Activated CD8-positive, alpha-beta T cell treated with anti-CD3 and anti-CD28 coated beads, Interleukin-2, amount 10 ng/mL, durations not matched to agents 7 days and 5 days (primary cell): ENCODE results near the gene FBXO15. TPM values are rescaled to one million over a fixed set of nuclear protein-coding genes. Genes with fewer than 3 reads are reported as not detected.

Experiments
- ATAC-seq: fragments of 150-1000 bp; cut with Tn5 transposase; one replicate; pipeline ENCODE4 v1.10.0; 2021; ENCODE audit warnings: moderate library complexity
- CTCF ChIA-PET: fragments of 350-600 bp; sonication (Branson Sonifier 250); formaldehyde crosslinking; loops from one replicate; lab custom pipeline; 2021; ENCODE audit warnings: antibody characterized with exemption; lab: Charles Lee
- POLR2A ChIA-PET: fragments of 350-600 bp; sonication (Branson Sonifier 250); formaldehyde crosslinking; loops from one replicate; lab custom pipeline; 2021; ENCODE audit warnings: antibody characterized with exemption; lab: Charles Lee
- DNase-seq: peaks from one replicate; pipeline ENCODE4 v3.0.0-alpha.2; 2020
- H3K27ac Mint-ChIP-seq: one replicate; pipeline ENCODE4 v1.8.0; 2021; ENCODE audit warnings: mild to moderate bottlenecking, mixed read lengths
- H3K27me3 Mint-ChIP-seq: one replicate; pipeline ENCODE4 v1.8.0; 2021; ENCODE audit warnings: low read depth, mixed read lengths
- H3K36me3 Mint-ChIP-seq: one replicate; pipeline ENCODE4 v1.8.0; 2021; ENCODE audit warnings: low read depth, mixed read lengths
- H3K4me1 Mint-ChIP-seq: one replicate; pipeline ENCODE4 v1.8.0; 2021; ENCODE audit warnings: low read depth, mixed read lengths
- H3K4me3 Mint-ChIP-seq: one replicate; pipeline ENCODE4 v1.8.0; 2021; ENCODE audit warnings: mild to moderate bottlenecking, mixed read lengths
- H3K9me3 Mint-ChIP-seq: one replicate; pipeline ENCODE4 v1.8.0; 2022; ENCODE audit warnings: mixed read lengths; ENCODE audit not compliant: insufficient read depth
- total RNA-seq, 2 experiments: library from RNA; stranded (reverse); gene quantifications; one replicate each; pipeline ENCODE4 v1.2.3, GENCODE V29; 2021

The FBXO15 gene
- total RNA-seq, 2 experiments from 2014 or later, result 1.3 to 2.4 TPM

GRCh38 chr18:74110976-74111375 is 36.7 kb downstream of the FBXO15 start:
- Mint-ChIP-seq H3K27me3 (no peaks in the 10 kb centered on the region), H3K27ac (no peak overlapping the region), H3K9me3 (peaks cover 8% of the 10 kb centered on the region), H3K4me1 (peaks cover 29% of the 10 kb centered on the region), H3K4me3 (no peak overlapping the region), H3K36me3 (no peaks in the 10 kb centered on the region)
- no peak for ATAC-seq
- no peak for DNase-seq
- POLR2A ChIA-PET, result interaction anchor here (0.7 kb wide), 1 partner anchor 195 kb away, joined by 5 read pairs; no protein-coding TSS in a partner anchor
- CTCF ChIA-PET, result interaction anchor here (2.0 to 11.7 kb wide), 2 partner anchors 28 to 31 kb away, joined by 4 to 114 read pairs; no protein-coding TSS in a partner anchor

DNA sequence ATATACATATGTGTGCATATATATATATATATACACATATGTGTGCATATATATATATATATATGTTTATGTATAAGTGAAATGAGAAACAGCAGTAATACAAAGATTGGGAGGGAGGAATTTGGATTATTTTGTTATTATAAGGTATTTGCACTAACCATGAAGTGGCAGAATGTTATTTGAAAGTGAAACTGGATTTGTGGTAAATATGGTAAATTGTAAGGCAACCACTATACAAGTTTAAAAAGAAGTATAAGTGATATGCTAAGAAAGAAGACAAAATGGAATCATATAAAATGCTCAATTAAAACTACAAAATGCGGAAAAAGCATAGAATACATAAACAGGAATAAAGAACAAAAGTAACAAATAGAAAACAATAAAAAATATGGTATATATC is 37.5 kb downstream of the FBXO15 start:
- no peak for DNase-seq
- H3K36me3 Mint-ChIP-seq, result no peaks in the 10 kb centered on the region
- peaks cover 8% of the 10 kb centered on the region for H3K9me3 Mint-ChIP-seq
- H3K27ac Mint-ChIP-seq, result no peak overlapping the region
- H3K4me3 Mint-ChIP-seq, result no peak overlapping the region
- H3K4me1 Mint-ChIP-seq, result peaks cover 29% of the 10 kb centered on the region
- H3K27me3 Mint-ChIP-seq, result no peaks in the 10 kb centered on the region
- ChIA-PET POLR2A (no interaction called here), CTCF (interaction anchor here (11.7 kb wide), 1 partner anchor 27 kb away, joined by 114 read pairs; no protein-coding TSS in a partner anchor)
- ATAC-seq, result no peak

GRCh38 chr18:74108460-74108859 is 39.2 kb downstream of the FBXO15 start:
- Mint-ChIP-seq H3K4me1 (peaks cover 25% of the 10 kb centered on the region), H3K9me3 (peaks cover 12% of the 10 kb centered on the region), H3K36me3 (no peaks in the 10 kb centered on the region), H3K4me3 (no peak overlapping the region), H3K27me3 (no peaks in the 10 kb centered on the region), H3K27ac (no peak overlapping the region)
- no peak for ATAC-seq
- ChIA-PET POLR2A (interaction anchor here (1.3 kb wide), 1 partner anchor 26 kb away, joined by 3 read pairs; no protein-coding TSS in a partner anchor), CTCF (interaction anchor here (2.4 kb wide), 1 partner anchor 25 kb away, joined by 12 read pairs; no protein-coding TSS in a partner anchor)
- DNase-seq, result no peak

DNA sequence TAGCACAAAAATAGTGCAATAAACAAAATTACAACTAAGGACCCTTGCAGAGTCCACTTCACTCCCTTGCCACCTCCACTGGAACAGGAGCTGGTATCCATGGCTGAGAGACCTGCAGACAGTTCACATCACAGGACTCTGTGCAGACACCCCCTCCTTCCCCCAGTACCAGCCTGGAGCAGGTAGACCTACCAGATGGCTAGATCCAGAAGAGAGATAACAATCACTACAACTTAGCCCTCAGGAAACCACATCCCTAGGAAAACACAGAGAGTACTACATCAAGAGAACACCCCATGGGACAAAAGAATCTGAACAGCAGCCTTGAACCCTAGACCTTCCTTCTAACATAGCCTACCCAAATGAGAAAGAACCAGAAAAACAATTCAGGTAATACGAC is 49.8 kb downstream of the FBXO15 start:
- no peak for ATAC-seq
- H3K36me3 Mint-ChIP-seq, result no peaks in the 10 kb centered on the region
- POLR2A ChIA-PET, result no interaction called here

DNA sequence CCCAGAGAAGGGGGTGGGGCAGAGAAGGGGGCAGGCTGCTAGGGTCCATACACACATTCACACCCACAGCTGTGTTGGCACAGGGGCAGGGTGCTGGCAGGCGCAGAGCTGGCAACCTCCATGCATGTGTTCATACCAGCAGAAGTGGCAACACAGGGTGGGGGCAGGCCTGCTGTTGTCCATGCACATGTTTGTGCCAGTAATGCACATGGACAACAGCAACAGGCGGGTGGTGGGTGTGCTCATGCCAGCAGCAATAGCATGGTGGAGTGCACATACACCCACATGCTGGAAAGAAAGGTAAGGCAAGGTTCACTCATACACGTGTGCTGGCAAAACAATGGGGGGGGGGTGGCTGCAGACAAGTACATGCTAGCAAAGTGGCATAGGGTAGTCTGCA is 54.7 kb downstream of the FBXO15 start:
- peaks cover 9% of the 10 kb centered on the region for H3K9me3 Mint-ChIP-seq
- H3K27me3 Mint-ChIP-seq, result peaks cover 11% of the 10 kb centered on the region

More for the DNA sequence above, 49.8 kb downstream of the FBXO15 start:
- Mint-ChIP-seq H3K4me1 (peaks cover 5% of the 10 kb centered on the region), H3K27ac (no peak overlapping the region), H3K9me3 (peaks cover 5% of the 10 kb centered on the region), H3K27me3 (no peaks in the 10 kb centered on the region), H3K4me3 (no peak overlapping the region)
- DNase-seq, result no peak
- CTCF ChIA-PET, result interaction anchor here (2.5 kb wide), 1 partner anchor 15 kb away, joined by 15 read pairs; no protein-coding TSS in a partner anchor

DNA sequence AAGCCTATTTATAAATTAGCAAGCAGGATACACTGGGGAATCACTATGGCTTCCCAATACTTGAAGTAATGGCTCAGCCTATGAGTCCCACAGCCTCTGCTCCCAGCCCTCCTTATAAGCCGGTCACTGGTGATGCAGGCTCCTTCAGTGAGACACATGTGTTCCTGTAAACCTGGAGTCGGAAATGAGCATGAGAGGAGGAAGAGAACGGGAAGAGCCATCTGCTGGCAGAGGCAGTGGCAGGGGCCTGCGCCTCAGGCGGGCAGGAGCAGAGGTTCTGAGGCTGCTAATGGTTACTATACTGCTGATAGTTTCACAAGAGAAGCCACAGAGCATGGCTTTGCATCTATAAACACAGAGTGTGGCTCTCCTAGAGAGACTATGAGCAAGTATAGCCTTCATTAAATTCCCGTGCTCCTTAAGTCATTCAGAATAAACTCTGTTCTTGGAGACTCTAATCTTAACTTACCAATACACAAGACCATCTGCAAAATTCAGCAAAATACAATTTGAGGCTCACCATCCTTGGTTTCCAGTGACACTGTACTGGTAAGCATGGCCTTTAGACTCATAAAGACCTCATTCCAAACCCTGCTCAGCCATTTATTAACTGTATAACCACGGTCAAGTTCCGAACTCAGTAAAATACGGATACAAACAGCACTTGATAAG is 63.3 kb downstream of the FBXO15 start:
- H3K4me3 Mint-ChIP-seq, result no peak overlapping the region
- H3K27me3 Mint-ChIP-seq, result peaks cover 9% of the 10 kb centered on the region
- POLR2A ChIA-PET, result interaction anchor here (2.7 kb wide), 1 partner anchor 20 kb away, joined by 50 read pairs; no protein-coding TSS in a partner anchor
- peaks cover 4% of the 10 kb centered on the region for H3K9me3 Mint-ChIP-seq
- peaks cover 19% of the 10 kb centered on the region for H3K4me1 Mint-ChIP-seq
- no peak for DNase-seq
- ATAC-seq, result no peak
- H3K27ac Mint-ChIP-seq, result no peak overlapping the region
- no peaks in the 10 kb centered on the region for H3K36me3 Mint-ChIP-seq
- CTCF ChIA-PET, result interaction anchor here (1.6 to 2.8 kb wide), 4 partner anchors 20 to 65 kb away, joined by 9 to 114 read pairs (median 51); partner anchors contain the start of gene TIMM21

More for the DNA sequence above, 54.7 kb downstream of the FBXO15 start:
- no peak for DNase-seq
- no peak overlapping the region for H3K27ac Mint-ChIP-seq
- H3K36me3 Mint-ChIP-seq, result no peaks in the 10 kb centered on the region
- H3K4me1 Mint-ChIP-seq, result peaks cover 5% of the 10 kb centered on the region
- ATAC-seq, result no peak
- ChIA-PET CTCF (interaction anchor here (2.0 kb wide), 1 partner anchor 10 kb away, joined by 13 read pairs; no protein-coding TSS in a partner anchor), POLR2A (no interaction called here)
- no peak overlapping the region for H3K4me3 Mint-ChIP-seq

DNA sequence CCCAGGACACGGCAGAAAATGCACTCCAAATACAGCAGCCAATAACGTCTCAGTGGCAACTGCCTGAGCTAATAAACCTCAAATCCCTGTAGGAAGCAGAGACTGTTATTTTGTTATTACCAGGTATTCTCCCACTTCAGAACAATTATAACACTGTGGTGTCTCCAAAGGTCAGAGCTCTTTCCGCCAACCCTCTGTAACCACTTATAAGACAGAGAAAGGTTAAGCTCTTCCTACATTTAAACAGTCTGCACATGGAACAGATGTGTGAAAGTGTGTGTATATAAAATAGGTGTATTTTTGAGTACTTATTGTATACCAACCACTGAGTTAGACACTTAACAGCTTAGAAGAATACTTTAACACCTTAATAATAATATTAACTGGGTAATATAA is 64.1 kb downstream of the FBXO15 start:
- Mint-ChIP-seq H3K27ac (peak overlapping the region; percentile 93), H3K27me3 (peaks cover 9% of the 10 kb centered on the region), H3K4me3 (peak overlapping the region; percentile 72), H3K36me3 (no peaks in the 10 kb centered on the region), H3K4me1 (peaks cover 19% of the 10 kb centered on the region), H3K9me3 (no peaks in the 10 kb centered on the region)
- DNase-seq (no peak), ATAC-seq (no peak)
- ChIA-PET POLR2A (interaction anchor here (1.0 to 2.7 kb wide), 3 partner anchors 19 to 65 kb away, joined by 3 to 50 read pairs (median 8); partner anchors contain the start of gene TIMM21), CTCF (interaction anchor here (0.9 to 2.8 kb wide), 22 partner anchors 8 to 468 kb away, joined by 3 to 114 read pairs (median 9); partner anchors contain the start of genes FBXO15 and TIMM21)

DNA sequence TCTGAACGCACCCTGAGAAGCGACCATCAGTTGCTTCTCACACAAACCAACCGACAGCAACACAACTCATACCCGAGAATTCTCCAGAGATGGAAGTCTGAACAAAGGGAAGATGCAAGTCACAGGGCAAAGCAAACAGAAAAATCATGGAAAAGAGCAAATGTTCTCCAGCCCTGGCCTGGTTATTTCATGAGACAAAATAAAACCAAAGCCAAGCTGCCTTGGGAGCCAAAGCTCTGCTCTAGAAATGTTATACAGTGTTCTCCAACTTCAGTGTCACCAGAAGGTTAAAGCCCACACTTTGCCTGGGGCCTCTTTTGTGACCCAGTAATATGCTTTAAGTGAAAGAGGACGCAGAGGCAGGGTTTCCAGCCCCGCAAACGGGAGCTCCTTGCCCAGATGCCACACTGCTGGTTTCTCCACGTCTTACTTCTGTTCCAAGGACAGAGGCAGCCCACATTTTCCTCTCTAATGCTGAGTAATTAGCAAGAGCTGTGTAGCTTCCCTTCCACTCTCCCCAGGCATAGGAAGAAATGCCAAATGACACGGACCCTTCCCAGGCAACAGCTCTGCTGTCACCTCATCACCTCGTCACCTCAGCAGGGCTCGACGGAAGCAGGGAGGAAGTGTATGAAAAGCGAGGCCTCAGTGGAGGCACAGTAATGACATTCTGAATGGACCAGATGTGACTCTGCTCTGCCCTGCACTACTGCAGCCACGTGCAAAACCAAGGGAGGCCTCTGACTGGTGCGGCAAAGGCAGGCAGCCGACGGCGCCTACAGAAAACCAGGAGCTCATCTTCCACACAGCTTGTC is 64.7 kb downstream of the FBXO15 start:
- peaks cover 4% of the 10 kb centered on the region for H3K27me3 Mint-ChIP-seq
- DNase-seq, result peak; percentile 49
- H3K27ac Mint-ChIP-seq, result peak overlapping the region; percentile 93
- ATAC-seq, result peak; percentile 40
- ChIA-PET CTCF (interaction anchor here (0.7 to 2.8 kb wide), 35 partner anchors 9 to 469 kb away, joined by 3 to 114 read pairs (median 5); partner anchors contain the start of genes FBXO15 and TIMM21), POLR2A (interaction anchor here (1.0 to 2.7 kb wide), 7 partner anchors 9 to 65 kb away, joined by 3 to 50 read pairs (median 4); partner anchors contain the start of gene TIMM21)
- peaks cover 19% of the 10 kb centered on the region for H3K4me1 Mint-ChIP-seq
- H3K9me3 Mint-ChIP-seq, result no peaks in the 10 kb centered on the region
- no peaks in the 10 kb centered on the region for H3K36me3 Mint-ChIP-seq
- H3K4me3 Mint-ChIP-seq, result peak overlapping the region; percentile 72

DNA sequence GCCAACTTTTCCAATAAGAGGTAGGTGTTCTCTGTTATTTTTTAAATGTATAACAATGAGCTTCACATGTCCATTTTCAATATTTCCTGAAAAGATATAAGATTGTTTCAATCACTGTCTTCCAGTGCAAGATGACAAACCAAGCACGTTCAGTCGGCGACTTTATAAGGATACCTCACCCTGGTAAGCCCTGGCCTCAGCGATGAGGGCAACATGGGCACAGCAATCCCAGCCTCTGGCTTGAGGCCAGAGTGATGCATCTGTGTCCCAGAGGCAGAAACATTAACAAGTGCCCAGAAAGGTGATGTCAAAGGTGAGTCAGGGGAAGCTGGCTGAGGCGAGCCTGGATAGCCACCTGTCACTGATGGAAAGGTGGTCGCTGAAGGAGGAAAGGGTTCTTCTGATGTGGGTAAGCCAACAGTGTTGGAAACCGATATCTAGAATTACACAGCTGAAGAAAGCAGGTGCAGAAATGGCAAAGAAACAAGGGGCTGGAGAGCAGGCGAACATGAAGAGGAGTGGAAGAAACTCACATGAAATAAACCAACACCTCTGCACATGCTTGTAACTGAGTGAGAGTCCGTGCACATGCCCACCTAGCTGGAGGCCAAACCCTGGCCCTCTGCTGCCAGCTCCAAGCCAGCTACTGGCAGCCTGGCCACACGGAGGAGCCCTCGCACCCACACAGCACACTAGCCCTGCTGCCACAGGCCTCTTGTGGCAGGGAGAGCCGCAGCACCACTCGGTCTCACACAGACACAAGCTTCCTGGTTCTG is 65.5 kb downstream of the FBXO15 start:
- H3K9me3 Mint-ChIP-seq, result no peaks in the 10 kb centered on the region
- peak overlapping the region; percentile 93 for H3K27ac Mint-ChIP-seq
- DNase-seq, result peak; percentile 84
- peak; percentile 100 for ATAC-seq
- no peaks in the 10 kb centered on the region for H3K36me3 Mint-ChIP-seq
- peaks cover 19% of the 10 kb centered on the region for H3K4me1 Mint-ChIP-seq
- peaks cover 2% of the 10 kb centered on the region for H3K27me3 Mint-ChIP-seq
- ChIA-PET POLR2A (interaction anchor here (1.0 to 2.7 kb wide), 6 partner anchors 8 to 41 kb away, joined by 3 to 50 read pairs (median 6); no protein-coding TSS in a partner anchor), CTCF (interaction anchor here (0.7 to 2.8 kb wide), 34 partner anchors 9 to 417 kb away, joined by 3 to 114 read pairs (median 5); partner anchors contain the start of genes FBXO15 and TIMM21)
- H3K4me3 Mint-ChIP-seq, result peak overlapping the region; percentile 72

DNA sequence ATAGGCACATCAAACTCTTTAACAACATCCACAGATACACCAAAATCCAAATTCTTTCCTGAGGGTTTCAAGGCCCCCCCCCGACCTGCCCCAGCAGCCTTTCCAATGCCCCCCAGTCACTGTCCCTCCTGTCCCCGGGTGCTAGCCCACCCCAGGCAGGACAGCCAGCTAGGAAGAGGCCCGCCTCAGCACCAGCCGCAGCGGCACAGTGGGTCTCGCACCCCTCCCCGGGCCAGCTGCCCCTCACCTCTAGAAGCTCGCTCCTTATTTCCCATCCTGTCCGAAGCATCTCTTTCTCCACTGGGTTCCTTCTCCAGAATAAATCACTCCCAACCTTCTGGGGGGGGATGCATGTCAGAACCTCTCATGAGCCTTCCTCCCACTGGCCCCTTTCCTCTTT is 69.4 kb downstream of the FBXO15 start:
- ChIA-PET CTCF (no interaction called here), POLR2A (no interaction called here)
- Mint-ChIP-seq H3K36me3 (no peaks in the 10 kb centered on the region), H3K4me1 (peaks cover 14% of the 10 kb centered on the region), H3K4me3 (no peak overlapping the region), H3K27ac (no peak overlapping the region), H3K27me3 (peaks cover 2% of the 10 kb centered on the region), H3K9me3 (no peaks in the 10 kb centered on the region)
- ATAC-seq (no peak), DNase-seq (no peak)
